ENCODE measurements around the gene AKT3. TPM values are rescaled to one million over a fixed set of nuclear protein-coding genes. Genes with fewer than 3 reads are reported as not detected.

Gene AKT3
- total and polyA plus RNA-seq, 11 donors, result 3.2 to 27.9 (median 16.6) TPM

DNA sequence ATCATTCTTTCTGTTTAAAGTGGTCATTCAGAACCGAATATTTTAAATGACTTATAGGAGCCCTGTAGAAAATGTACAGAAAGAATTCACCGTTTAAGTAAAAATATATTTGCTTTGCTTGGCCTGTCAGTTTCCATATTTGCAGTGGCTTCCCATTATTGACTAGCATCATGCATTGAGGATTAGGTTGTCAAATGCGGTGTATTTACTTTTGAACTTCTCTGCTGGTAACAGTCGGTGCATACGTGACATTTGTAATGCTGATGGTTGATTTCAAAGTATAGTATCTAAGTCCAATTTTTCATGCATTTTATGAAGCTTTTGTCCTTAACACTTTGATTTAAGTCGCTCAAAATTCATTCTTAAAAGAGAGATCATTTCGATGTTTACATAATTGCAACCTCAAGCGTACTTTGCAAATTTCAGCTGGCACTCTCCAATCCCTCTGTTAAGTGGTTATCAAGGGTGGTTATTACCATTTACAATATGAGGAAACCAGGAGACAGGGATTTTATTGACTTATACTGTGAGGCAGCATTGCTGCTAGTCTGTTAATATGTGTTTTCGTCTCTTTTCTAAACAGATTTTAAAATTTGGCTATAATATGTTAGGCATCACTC is 392.6 kb downstream of the AKT3 start:
- no peaks in the 10 kb centered on the region for H3K27me3 ChIP-seq
- no peak overlapping the region for H3K4me3 ChIP-seq
- TF ChIP-seq POLR2A (IDR thresholded peaks at IDR 0.05), result no peak
- TF ChIP-seq, protein P1, sequence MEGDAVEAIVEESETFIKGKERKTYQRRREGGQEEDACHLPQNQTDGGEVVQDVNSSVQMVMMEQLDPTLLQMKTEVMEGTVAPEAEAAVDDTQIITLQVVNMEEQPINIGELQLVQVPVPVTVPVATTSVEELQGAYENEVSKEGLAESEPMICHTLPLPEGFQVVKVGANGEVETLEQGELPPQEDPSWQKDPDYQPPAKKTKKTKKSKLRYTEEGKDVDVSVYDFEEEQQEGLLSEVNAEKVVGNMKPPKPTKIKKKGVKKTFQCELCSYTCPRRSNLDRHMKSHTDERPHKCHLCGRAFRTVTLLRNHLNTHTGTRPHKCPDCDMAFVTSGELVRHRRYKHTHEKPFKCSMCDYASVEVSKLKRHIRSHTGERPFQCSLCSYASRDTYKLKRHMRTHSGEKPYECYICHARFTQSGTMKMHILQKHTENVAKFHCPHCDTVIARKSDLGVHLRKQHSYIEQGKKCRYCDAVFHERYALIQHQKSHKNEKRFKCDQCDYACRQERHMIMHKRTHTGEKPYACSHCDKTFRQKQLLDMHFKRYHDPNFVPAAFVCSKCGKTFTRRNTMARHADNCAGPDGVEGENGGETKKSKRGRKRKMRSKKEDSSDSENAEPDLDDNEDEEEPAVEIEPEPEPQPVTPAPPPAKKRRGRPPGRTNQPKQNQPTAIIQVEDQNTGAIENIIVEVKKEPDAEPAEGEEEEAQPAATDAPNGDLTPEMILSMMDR (IDR thresholded peaks at IDR 0.05), result no peak
- ATAC-seq (no peak), DNase-seq (no peak)
- peaks cover 0 to 10% (median 0%) of the 10 kb centered on the region in 12 donors for H3K4me1 ChIP-seq
- H3K27ac ChIP-seq, result no peak overlapping the region
- H3K9me3 ChIP-seq, result no peaks in the 10 kb centered on the region
- WGBS, 4 donors, result 96 to 98% (median 97%) methylated on average over 9 of the region's 9 CpGs
- intact Hi-C loops (cut with DNase I), result no loop called here
- peaks cover 0 to 30% (median 7%) of the 10 kb centered on the region in 9 donors for H3K36me3 ChIP-seq

GRCh38 chr1:243455760-243456651 is 394.0 kb downstream of the AKT3 start:
- ATAC-seq, result no peak
- no peaks in the 10 kb centered on the region for H3K9me3 ChIP-seq
- peaks cover 0 to 29% (median 4%) of the 10 kb centered on the region in 9 donors for H3K36me3 ChIP-seq
- H3K4me1 ChIP-seq, result peaks cover 0 to 15% (median 0%) of the 10 kb centered on the region in 12 donors
- H3K27me3 ChIP-seq, result no peaks in the 10 kb centered on the region
- TF ChIP-seq POLR2A (IDR thresholded peaks at IDR 0.05), result no peak
- TF ChIP-seq, protein P1 (IDR thresholded peaks at IDR 0.05), result no peak
- H3K27ac ChIP-seq, result no peak overlapping the region
- DNase-seq, result no peak
- WGBS, 4 donors, result 88 to 94% (median 91%) methylated on average over 11 of the region's 11 CpGs
- intact Hi-C loops (cut with DNase I), result no loop called here
- H3K4me3 ChIP-seq, result no peak overlapping the region

GRCh38 chr1:243454328-243454997 is 395.6 kb downstream of the AKT3 start:
- TF ChIP-seq POLR2A (IDR thresholded peaks at IDR 0.05), result no peak
- TF ChIP-seq, protein P1 (IDR thresholded peaks at IDR 0.05), result no peak
- Histone ChIP-seq H3K27ac (no peak overlapping the region), H3K9me3 (no peaks in the 10 kb centered on the region), H3K4me1 (peaks cover 0 to 14% (median 0%) of the 10 kb centered on the region in 12 donors), H3K27me3 (no peaks in the 10 kb centered on the region), H3K4me3 (no peak overlapping the region), H3K36me3 (peaks cover 0 to 26% (median 0%) of the 10 kb centered on the region in 9 donors)
- DNase-seq (no peak), ATAC-seq (no peak)
- intact Hi-C loops (cut with DNase I), result no loop called here
- WGBS, 4 donors, result 86 to 93% (median 90%) methylated on average over 17 of the region's 17 CpGs

DNA sequence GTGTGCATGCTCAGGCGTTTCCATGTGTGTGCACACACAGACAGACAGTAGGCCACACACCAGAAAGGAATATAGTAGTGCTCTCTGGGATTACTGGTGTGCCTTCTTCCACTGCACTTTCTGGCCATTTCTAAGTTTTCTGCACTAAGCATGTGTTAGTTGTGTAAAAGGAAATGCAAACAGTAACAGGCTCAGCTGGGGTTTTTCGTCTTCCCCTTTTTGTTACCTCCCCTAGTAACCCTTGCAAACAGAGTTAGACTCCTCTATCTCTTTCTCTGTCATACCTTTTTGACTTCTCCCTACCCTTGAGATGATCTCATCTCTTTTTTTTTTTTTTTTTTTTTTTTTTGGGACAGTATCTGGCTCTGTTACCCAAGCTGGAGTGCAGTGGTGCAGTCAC is 398.0 kb downstream of the AKT3 start:
- H3K9me3 ChIP-seq, result no peaks in the 10 kb centered on the region
- peaks cover 0 to 15% (median 5%) of the 10 kb centered on the region in 12 donors for H3K4me1 ChIP-seq
- intact Hi-C loops (cut with DNase I), result no loop called here
- no peak for DNase-seq
- ATAC-seq, result peak in 1 of 4 donors; percentile 45
- no peak for TF ChIP-seq POLR2A (IDR thresholded peaks at IDR 0.05)
- TF ChIP-seq, protein P1 (IDR thresholded peaks at IDR 0.05), result no peak
- peaks cover 0 to 21% (median 0%) of the 10 kb centered on the region in 9 donors for H3K36me3 ChIP-seq
- H3K27ac ChIP-seq, result no peak overlapping the region
- no peak overlapping the region for H3K4me3 ChIP-seq
- 87 to 97% (median 95%) methylated on average over 2 of the region's 2 CpGs for whole genome bisulfite sequencing, 4 donors
- no peaks in the 10 kb centered on the region for H3K27me3 ChIP-seq

Data from heart left ventricle (tissue), 16 donors.